Mesodermal cell (in vitro differentiated cells): ENCODE results near the gene RBP4.

Experiments used
- H3K27ac ChIP-seq: 2 replicates; pipeline ENCODE4 v1.7.0; 2013; ENCODE audit warnings: mild to moderate bottlenecking, low read depth, low read length, moderate library complexity; ENCODE audit not compliant: severe bottlenecking
- H3K36me3 ChIP-seq: 2 replicates; pipeline ENCODE4 v1.7.1; 2013; ENCODE audit warnings: mild to moderate bottlenecking, low read length, moderate library complexity; ENCODE audit not compliant: control insufficient read depth, insufficient read depth
- H3K4me1 ChIP-seq: one replicate; pipeline ENCODE4 v1.7.1; 2013; ENCODE audit warnings: mild to moderate bottlenecking, low read length; ENCODE audit not compliant: insufficient read depth, control insufficient read depth, poor library complexity, severe bottlenecking
- H3K4me3 ChIP-seq: 2 replicates; pipeline ENCODE4 v1.7.0; 2013; ENCODE audit warnings: low read length, control low read depth, mild to moderate bottlenecking; ENCODE audit not compliant: insufficient read depth, poor library complexity, severe bottlenecking; ENCODE audit errors: extremely low read depth
- H3K9me3 ChIP-seq: 2 replicates; pipeline ENCODE4 v1.7.1; 2013; ENCODE audit warnings: mild to moderate bottlenecking, low read length, moderate library complexity; ENCODE audit not compliant: control insufficient read depth
- WGBS, 2 experiments: methylation state at CpG; one replicate each; pipeline ENCODE4 v1.1.5; 2013; ENCODE audit warnings: missing lambda C conversion rate in 2 of 2; ENCODE audit not compliant: insufficient coverage in 2 of 2; 5-methylcytosine and 5-hydroxymethylcytosine counted together

Gene RBP4

GRCh38 chr10:93565446-93565845, 35.6 kb downstream of the RBP4 start:
- H3K27ac ChIP-seq: no peak overlapping the region
- H3K9me3 ChIP-seq: no peaks in the 10 kb centered on the region
- WGBS, 2 experiments: 86 to 89% methylated on average over 2 of the region's 3 CpGs
- H3K4me3 ChIP-seq: no peak overlapping the region
- H3K4me1 ChIP-seq: no peaks in the 10 kb centered on the region
- H3K36me3 ChIP-seq: no peaks in the 10 kb centered on the region

- H3K27ac ChIP-seq: no peak overlapping the region
- no peaks in the 10 kb centered on the region for H3K4me1 ChIP-seq
- H3K4me3 ChIP-seq: no peak overlapping the region
- H3K36me3 ChIP-seq: no peaks in the 10 kb centered on the region
- H3K9me3 ChIP-seq: no peaks in the 10 kb centered on the region
- WGBS, 2 experiments: 92 to 94% methylated on average over 5 to 6 of the region's 6 CpGs
These were observed 40.5 kb downstream of the RBP4 start for GRCh38 chr10:93560541-93560940.

- WGBS, 2 experiments: 89 to 91% methylated on average over 6 to 9 of the region's 9 CpGs
These were observed 41.5 kb downstream of the RBP4 start for GRCh38 chr10:93559490-93559889.

DNA sequence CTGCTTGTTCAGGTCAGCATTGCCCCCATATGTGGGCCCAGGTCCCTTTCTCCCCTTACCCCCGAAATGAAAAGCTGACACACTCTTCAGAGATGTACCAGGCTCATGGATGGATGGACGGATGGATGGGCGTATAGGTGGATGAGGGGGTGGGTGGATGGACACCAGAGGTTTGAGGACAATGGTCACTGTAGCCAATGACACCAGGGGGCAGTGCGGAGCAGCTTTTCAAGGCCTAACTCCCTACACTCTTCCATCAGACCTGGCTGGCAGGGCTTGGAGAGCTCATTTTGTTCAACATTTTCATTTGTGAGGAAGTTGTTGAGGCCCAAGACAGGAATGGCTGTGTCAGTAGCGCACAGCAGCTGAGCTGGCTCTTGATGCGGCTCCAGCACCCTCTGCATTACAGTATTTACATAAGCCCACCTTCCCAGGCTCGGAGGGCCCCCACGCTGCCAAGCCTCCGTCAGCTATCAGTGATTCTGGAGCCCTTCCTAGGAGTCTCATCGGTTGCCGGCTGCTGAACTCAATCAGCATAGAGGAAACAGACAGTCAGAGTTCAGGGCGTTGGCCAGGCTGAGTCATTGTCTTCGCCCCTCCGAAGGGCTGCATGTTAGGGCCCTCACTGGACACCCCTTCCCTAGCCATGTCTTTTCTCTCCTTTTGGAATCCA, 46.1 kb downstream of the RBP4 start:
- Histone ChIP-seq H3K9me3 (no peaks in the 10 kb centered on the region), H3K4me3 (no peak overlapping the region), H3K27ac (peak overlapping the region; percentile 2), H3K36me3 (no peaks in the 10 kb centered on the region), H3K4me1 (peaks cover 4% of the 10 kb centered on the region)
- WGBS, 2 experiments: 46 to 55% methylated on average over 10 to 11 of the region's 14 CpGs

More at GRCh38 chr10:93559490-93559889, 41.5 kb downstream of the RBP4 start:
- Histone ChIP-seq H3K9me3 (no peaks in the 10 kb centered on the region), H3K36me3 (no peaks in the 10 kb centered on the region), H3K4me1 (peaks cover 3% of the 10 kb centered on the region), H3K27ac (no peak overlapping the region), H3K4me3 (no peak overlapping the region)

DNA sequence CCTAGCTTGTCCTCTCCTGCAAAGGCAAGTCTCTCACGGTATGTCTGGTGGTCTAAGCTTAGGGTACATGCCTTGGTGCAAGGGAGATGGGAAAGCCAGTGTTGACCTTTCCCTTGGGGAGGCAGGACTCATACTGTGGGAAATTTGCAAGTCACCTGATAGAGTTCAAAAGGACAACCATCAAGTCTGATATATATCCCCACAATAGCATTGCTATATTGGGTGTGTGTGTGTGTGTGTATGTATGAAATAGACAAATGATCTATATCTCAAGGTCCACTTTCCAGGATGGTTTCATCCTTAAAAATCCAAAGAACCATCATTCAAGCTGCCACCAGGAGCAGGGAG, 46.7 kb downstream of the RBP4 start:
- H3K4me3 ChIP-seq: no peak overlapping the region
- WGBS, 2 experiments: 100% methylated on average over 1 of the region's 1 CpG
- no peak overlapping the region for H3K27ac ChIP-seq
- no peaks in the 10 kb centered on the region for H3K9me3 ChIP-seq
- H3K36me3 ChIP-seq: no peaks in the 10 kb centered on the region
- peaks cover 4% of the 10 kb centered on the region for H3K4me1 ChIP-seq

- no peak overlapping the region for H3K27ac ChIP-seq
- H3K4me1 ChIP-seq: peaks cover 4% of the 10 kb centered on the region
- no peak overlapping the region for H3K4me3 ChIP-seq
- H3K36me3 ChIP-seq: no peaks in the 10 kb centered on the region
- 87 to 95% methylated on average over 2 to 4 of the region's 8 CpGs for WGBS, 2 experiments
- no peaks in the 10 kb centered on the region for H3K9me3 ChIP-seq
These were observed 47.3 kb downstream of the RBP4 start for GRCh38 chr10:93553482-93554315.

GRCh38 chr10:93552780-93553179, 48.3 kb downstream of the RBP4 start:
- Histone ChIP-seq H3K27ac (no peak overlapping the region), H3K4me3 (no peak overlapping the region), H3K4me1 (peaks cover 4% of the 10 kb centered on the region), H3K9me3 (no peaks in the 10 kb centered on the region), H3K36me3 (no peaks in the 10 kb centered on the region)
- 83 to 88% methylated on average over 1 of the region's 3 CpGs for WGBS, 2 experiments

- Histone ChIP-seq H3K4me1 (peaks cover 4% of the 10 kb centered on the region), H3K36me3 (no peaks in the 10 kb centered on the region), H3K4me3 (no peak overlapping the region), H3K27ac (no peak overlapping the region), H3K9me3 (no peaks in the 10 kb centered on the region)
- WGBS, 2 experiments: 94% methylated on average over 3 of the region's 4 CpGs; no CpG with 5 or more reads in 1 of the 2 experiments
These were observed 50.4 kb downstream of the RBP4 start for GRCh38 chr10:93550606-93551005.

- H3K4me3 ChIP-seq: no peak overlapping the region
- no peaks in the 10 kb centered on the region for H3K9me3 ChIP-seq
- no peak overlapping the region for H3K27ac ChIP-seq
- WGBS, 2 experiments: 93 to 97% methylated on average over 4 to 5 of the region's 5 CpGs
- no peaks in the 10 kb centered on the region for H3K36me3 ChIP-seq
- H3K4me1 ChIP-seq: no peaks in the 10 kb centered on the region
These were observed 52.5 kb downstream of the RBP4 start for GRCh38 chr10:93548376-93549071.

DNA sequence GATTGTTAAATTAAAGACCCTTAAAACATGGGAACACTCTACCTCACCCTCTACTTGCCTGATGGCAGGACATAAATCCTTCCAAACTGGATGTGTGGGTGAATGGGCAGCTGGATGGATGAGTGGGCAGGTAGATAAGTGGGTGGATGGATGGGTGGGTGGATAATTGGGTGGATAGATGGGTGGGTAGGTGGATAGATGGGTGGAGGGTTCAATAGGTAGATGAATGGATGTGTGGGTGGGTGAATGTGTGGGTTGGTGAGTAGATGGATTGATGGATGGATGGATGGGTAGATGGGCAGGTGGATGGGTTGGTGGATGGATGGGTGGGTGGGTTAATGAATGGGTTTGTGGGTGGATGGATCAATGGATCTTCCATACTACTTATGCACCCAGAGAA, 53.5 kb downstream of the RBP4 start:
- Histone ChIP-seq H3K9me3 (no peaks in the 10 kb centered on the region), H3K4me1 (no peaks in the 10 kb centered on the region), H3K4me3 (no peak overlapping the region), H3K27ac (no peak overlapping the region), H3K36me3 (no peaks in the 10 kb centered on the region)
